ENCODE results near the gene KCNAB1.

The KCNAB1 gene

GRCh38 chr3:156371701-156372100, 251.3 kb downstream of the KCNAB1 start:
- no peak for DNase-seq (ENCODE audit: low read depth)

GRCh38 chr3:156373095-156373494, 252.7 kb downstream of the KCNAB1 start:
- DNase-seq (ENCODE audit: low read depth): no peak

- DNase-seq (ENCODE audit: low read depth): no peak
Observed at GRCh38 chr3:156373654-156374053, 253.3 kb downstream of the KCNAB1 start.

- no peak for DNase-seq (ENCODE audit: low read depth)
Observed at GRCh38 chr3:156376199-156376598, 255.8 kb downstream of the KCNAB1 start.

GRCh38 chr3:156377266-156377665, 256.9 kb downstream of the KCNAB1 start:
- DNase-seq (ENCODE audit: low read depth): no peak

- no peak for DNase-seq (ENCODE audit: low read depth)
Observed at GRCh38 chr3:156377718-156378117, 257.3 kb downstream of the KCNAB1 start.

GRCh38 chr3:156378871-156379270, 258.5 kb downstream of the KCNAB1 start:
- no peak for DNase-seq (ENCODE audit: low read depth)

- no peak for DNase-seq (ENCODE audit: low read depth)
Observed at GRCh38 chr3:156379327-156379726, 258.9 kb downstream of the KCNAB1 start.

- no peak for DNase-seq (ENCODE audit: low read depth)
Observed at GRCh38 chr3:156381253-156381652, 260.9 kb downstream of the KCNAB1 start.

- DNase-seq (ENCODE audit: low read depth): peak; percentile 8
Observed at GRCh38 chr3:156382458-156383346, 262.3 kb downstream of the KCNAB1 start.

GRCh38 chr3:156383441-156384025, 263.2 kb downstream of the KCNAB1 start:
- DNase-seq (ENCODE audit: low read depth): no peak

GRCh38 chr3:156388497-156389448, 268.4 kb downstream of the KCNAB1 start:
- DNase-seq (ENCODE audit: low read depth): no peak

- no peak for DNase-seq (ENCODE audit: low read depth)
Observed at GRCh38 chr3:156389449-156389950, 269.1 kb downstream of the KCNAB1 start.

GRCh38 chr3:156390846-156391245, 270.5 kb downstream of the KCNAB1 start:
- DNase-seq (ENCODE audit: low read depth): no peak

- DNase-seq (ENCODE audit: low read depth): no peak
Observed at GRCh38 chr3:156395961-156396710, 275.8 kb downstream of the KCNAB1 start.

- DNase-seq (ENCODE audit: low read depth): no peak
Observed at GRCh38 chr3:156396851-156397250, 276.5 kb downstream of the KCNAB1 start.

GRCh38 chr3:156397534-156397933, 277.2 kb downstream of the KCNAB1 start:
- no peak for DNase-seq (ENCODE audit: low read depth)

GRCh38 chr3:156400062-156400461, 279.7 kb downstream of the KCNAB1 start:
- DNase-seq (ENCODE audit: low read depth): no peak

- DNase-seq (ENCODE audit: low read depth): no peak
Observed at GRCh38 chr3:156400735-156401134, 280.4 kb downstream of the KCNAB1 start.

- DNase-seq (ENCODE audit: low read depth): no peak
Observed at GRCh38 chr3:156404217-156404616, 283.8 kb downstream of the KCNAB1 start.

- DNase-seq (ENCODE audit: low read depth): no peak
Observed at GRCh38 chr3:156406393-156406792, 286.0 kb downstream of the KCNAB1 start.

Data from activated T-cell treated with anti-CD3 and anti-CD28 coated beads for 48 hours (primary cell).